Femur (tissue), 1 donor: ENCODE data around the gene PRL.

Experiments used
- DNase-seq: peaks from one replicate; pipeline ENCODE4 v3.0.0-alpha.2; 2017

The PRL gene

GRCh38 chr6:22296936-22297335 lies at the start of gene PRL:
TSS of gene PRL (minus strand) at chr6:22297036. CDS start at chr6:22296982, 54 bp downstream.
- no peak for DNase-seq

- DNase-seq, result no peak
These were observed 47.0 kb upstream of the PRL start for GRCh38 chr6:22343864-22344263.

- DNase-seq, result no peak
These were observed 37.9 kb upstream of the PRL start for GRCh38 chr6:22334778-22335177.

GRCh38 chr6:22333802-22334201 lies 37.0 kb upstream of the PRL start:
- DNase-seq, result no peak

GRCh38 chr6:22332711-22333110 lies 35.9 kb upstream of the PRL start:
- no peak for DNase-seq

- DNase-seq, result no peak
These were observed 35.4 kb upstream of the PRL start for GRCh38 chr6:22332216-22332615.

- DNase-seq, result no peak
These were observed 34.1 kb upstream of the PRL start for GRCh38 chr6:22330941-22331340.

- no peak for DNase-seq
These were observed 31.6 kb upstream of the PRL start for GRCh38 chr6:22328474-22328873.

GRCh38 chr6:22327881-22328280 lies 31.0 kb upstream of the PRL start:
- DNase-seq, result no peak

- no peak for DNase-seq
These were observed 29.7 kb upstream of the PRL start for GRCh38 chr6:22326500-22326899.

- DNase-seq, result no peak
These were observed 28.6 kb upstream of the PRL start for GRCh38 chr6:22325481-22325880.

- DNase-seq, result no peak
These were observed 27.0 kb upstream of the PRL start for GRCh38 chr6:22323848-22324247.

GRCh38 chr6:22322103-22323030 lies 25.5 kb upstream of the PRL start:
- DNase-seq, result no peak

- no peak for DNase-seq
These were observed 23.9 kb upstream of the PRL start for GRCh38 chr6:22320750-22321149.

GRCh38 chr6:22318404-22318803 lies 21.6 kb upstream of the PRL start:
- no peak for DNase-seq

- DNase-seq, result no peak
These were observed 17.0 kb upstream of the PRL start for GRCh38 chr6:22313796-22314195.

GRCh38 chr6:22308939-22309338 lies 12.1 kb upstream of the PRL start:
- no peak for DNase-seq

GRCh38 chr6:22306741-22307466 lies 10.1 kb upstream of the PRL start:
- DNase-seq, result no peak

GRCh38 chr6:22302838-22303237 lies 6.0 kb upstream of the PRL start:
- no peak for DNase-seq

- no peak for DNase-seq
These were observed 3.6 kb upstream of the PRL start for GRCh38 chr6:22300273-22300998.

- no peak for DNase-seq
These were observed 1.6 kb upstream of the PRL start for GRCh38 chr6:22298475-22298890.

GRCh38 chr6:22296067-22296466 lies 769 bp downstream of the PRL start:
- DNase-seq, result no peak

- DNase-seq, result no peak
These were observed 1.7 kb downstream of the PRL start for GRCh38 chr6:22295145-22295544.
